Activated naive CD4-positive, alpha-beta T cell treated with anti-CD3 and anti-CD28 coated beads, Interleukin-2, amount 50 U/mL, for 72 hours (primary cell): ENCODE results near the gene EFNB1. TPM values are rescaled to one million over a fixed set of nuclear protein-coding genes. Genes with fewer than 3 reads are reported as not detected.

Source experiments
- ATAC-seq, 2 donors: fragments of 150-1000 bp; cut with Tn5 transposase; 2 replicates each; pipeline ENCODE4 v1.10.0; 2021; ENCODE audit warnings: mild to moderate bottlenecking in 2 of 2, moderate library complexity in 2 of 2
- DNase-seq, 2 donors: peaks; one replicate each; pipeline ENCODE4 v3.0.0; 2021 to 2022; ENCODE audit warnings: low spot score in 2 of 2
- H3K27ac Mint-ChIP-seq, 2 donors: one replicate each; pipeline ENCODE4 v1.8.0; 2022; ENCODE audit warnings: mild to moderate bottlenecking in 2 of 2, mixed read lengths in 2 of 2
- H3K36me3 Mint-ChIP-seq, 2 donors: one replicate each; pipeline ENCODE4 v1.8.0; 2022; ENCODE audit warnings: mixed read lengths in 2 of 2
- H3K9me3 Mint-ChIP-seq, 2 donors: one replicate each; pipeline ENCODE4 v1.8.0; 2022; ENCODE audit warnings: mixed read lengths in 2 of 2
- total RNA-seq, 2 donors: library from RNA; stranded (reverse); gene quantifications; one replicate each; pipeline ENCODE4 v1.2.3, GENCODE V29; 2022

EFNB1 gene
- total RNA-seq, 2 donors from 2014 or later = 2.0 to 3.3 TPM

DNA sequence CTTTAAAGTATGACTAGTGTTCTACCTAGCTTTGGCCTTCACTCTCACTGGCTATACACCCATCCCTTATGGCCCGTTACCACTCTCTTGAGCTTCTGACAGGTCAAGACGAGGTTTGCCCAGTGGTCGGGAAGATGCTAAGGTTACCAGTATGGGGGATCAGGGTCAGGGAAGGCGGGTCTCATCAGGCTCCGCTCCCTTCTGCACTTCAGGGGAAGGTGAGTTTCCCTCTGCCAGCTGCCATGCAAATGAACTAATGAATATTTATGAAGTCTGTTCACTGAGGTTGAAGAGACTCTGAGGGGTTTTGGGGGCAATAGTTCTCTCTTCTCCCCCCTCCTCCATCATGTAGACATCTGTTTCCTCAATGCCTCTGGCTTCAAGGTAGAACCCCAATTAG, 6.6 kb downstream of the EFNB1 start:
- H3K27ac Mint-ChIP-seq = no peak overlapping the region
- DNase-seq (no peak), ATAC-seq (no peak)
- H3K9me3 Mint-ChIP-seq = peaks cover 0 to 3% of the 10 kb centered on the region in 2 donors
- no peaks in the 10 kb centered on the region for H3K36me3 Mint-ChIP-seq

DNA sequence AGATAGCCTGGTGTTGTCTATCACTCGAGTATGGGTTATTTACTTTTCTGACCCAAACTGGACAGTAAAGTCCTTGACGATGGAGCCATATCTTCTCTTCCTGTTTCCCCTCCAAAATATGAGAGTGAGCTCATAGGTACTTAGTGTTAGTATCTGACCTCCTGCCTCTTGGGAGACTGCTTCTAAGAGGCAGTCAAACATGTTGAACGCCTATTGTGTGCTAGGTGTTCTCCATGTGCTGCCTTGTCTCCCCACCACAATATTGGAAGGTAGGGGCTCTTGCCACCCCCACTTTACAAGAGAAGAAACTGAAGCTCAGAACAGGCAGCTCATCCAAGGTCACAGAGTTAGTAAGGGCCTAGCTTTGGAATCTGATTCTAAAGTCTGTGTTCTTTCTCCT, 8.3 kb downstream of the EFNB1 start:
- Mint-ChIP-seq H3K36me3 (no peaks in the 10 kb centered on the region), H3K9me3 (peaks cover 0 to 3% of the 10 kb centered on the region in 2 donors), H3K27ac (no peak overlapping the region)
- DNase-seq (no peak), ATAC-seq (no peak)

DNA sequence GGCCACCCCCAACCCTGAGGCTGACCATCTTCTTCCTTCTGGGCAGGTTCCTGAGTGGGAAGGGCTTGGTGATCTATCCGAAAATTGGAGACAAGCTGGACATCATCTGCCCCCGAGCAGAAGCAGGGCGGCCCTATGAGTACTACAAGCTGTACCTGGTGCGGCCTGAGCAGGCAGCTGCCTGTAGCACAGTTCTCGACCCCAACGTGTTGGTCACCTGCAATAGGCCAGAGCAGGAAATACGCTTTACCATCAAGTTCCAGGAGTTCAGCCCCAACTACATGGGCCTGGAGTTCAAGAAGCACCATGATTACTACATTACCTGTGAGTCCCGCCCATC, 9.7 kb downstream of the EFNB1 start:
- no peak for DNase-seq
- Mint-ChIP-seq H3K27ac (peak overlapping the region in 1 of 2 donors; percentile 77), H3K9me3 (peaks cover 0 to 3% of the 10 kb centered on the region in 2 donors), H3K36me3 (no peaks in the 10 kb centered on the region)
- no peak for ATAC-seq

DNA sequence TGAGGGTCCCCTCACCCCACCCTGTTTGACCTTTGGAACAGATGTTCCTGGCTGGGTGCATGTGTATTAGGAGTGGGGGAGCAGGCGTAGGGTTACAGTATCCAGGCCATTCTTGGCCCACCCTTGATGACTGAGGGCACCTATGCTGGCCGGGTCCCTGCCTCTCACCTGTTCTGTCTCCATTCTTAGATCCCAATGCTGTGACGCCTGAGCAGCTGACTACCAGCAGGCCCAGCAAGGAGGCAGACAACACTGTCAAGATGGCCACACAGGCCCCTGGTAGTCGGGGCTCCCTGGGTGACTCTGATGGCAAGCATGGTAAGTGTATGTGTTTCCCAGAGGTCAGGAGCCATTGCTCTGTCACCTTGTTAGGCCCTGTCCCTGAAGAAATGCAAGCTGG, 10.9 kb downstream of the EFNB1 start:
- H3K36me3 Mint-ChIP-seq = no peaks in the 10 kb centered on the region
- no peak for ATAC-seq
- no peak for DNase-seq
- H3K9me3 Mint-ChIP-seq = peaks cover 0 to 3% of the 10 kb centered on the region in 2 donors
- no peak overlapping the region for H3K27ac Mint-ChIP-seq

DNA sequence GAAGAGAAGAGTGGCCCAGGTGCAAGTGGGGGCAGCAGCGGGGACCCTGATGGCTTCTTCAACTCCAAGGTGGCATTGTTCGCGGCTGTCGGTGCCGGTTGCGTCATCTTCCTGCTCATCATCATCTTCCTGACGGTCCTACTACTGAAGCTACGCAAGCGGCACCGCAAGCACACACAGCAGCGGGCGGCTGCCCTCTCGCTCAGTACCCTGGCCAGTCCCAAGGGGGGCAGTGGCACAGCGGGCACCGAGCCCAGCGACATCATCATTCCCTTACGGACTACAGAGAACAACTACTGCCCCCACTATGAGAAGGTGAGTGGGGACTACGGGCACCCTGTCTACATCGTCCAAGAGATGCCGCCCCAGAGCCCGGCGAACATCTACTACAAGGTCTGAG, 11.4 kb downstream of the EFNB1 start:
- H3K36me3 Mint-ChIP-seq = no peaks in the 10 kb centered on the region
- no peak overlapping the region for H3K27ac Mint-ChIP-seq
- DNase-seq (no peak), ATAC-seq (no peak)
- H3K9me3 Mint-ChIP-seq = peaks cover 0 to 3% of the 10 kb centered on the region in 2 donors

DNA sequence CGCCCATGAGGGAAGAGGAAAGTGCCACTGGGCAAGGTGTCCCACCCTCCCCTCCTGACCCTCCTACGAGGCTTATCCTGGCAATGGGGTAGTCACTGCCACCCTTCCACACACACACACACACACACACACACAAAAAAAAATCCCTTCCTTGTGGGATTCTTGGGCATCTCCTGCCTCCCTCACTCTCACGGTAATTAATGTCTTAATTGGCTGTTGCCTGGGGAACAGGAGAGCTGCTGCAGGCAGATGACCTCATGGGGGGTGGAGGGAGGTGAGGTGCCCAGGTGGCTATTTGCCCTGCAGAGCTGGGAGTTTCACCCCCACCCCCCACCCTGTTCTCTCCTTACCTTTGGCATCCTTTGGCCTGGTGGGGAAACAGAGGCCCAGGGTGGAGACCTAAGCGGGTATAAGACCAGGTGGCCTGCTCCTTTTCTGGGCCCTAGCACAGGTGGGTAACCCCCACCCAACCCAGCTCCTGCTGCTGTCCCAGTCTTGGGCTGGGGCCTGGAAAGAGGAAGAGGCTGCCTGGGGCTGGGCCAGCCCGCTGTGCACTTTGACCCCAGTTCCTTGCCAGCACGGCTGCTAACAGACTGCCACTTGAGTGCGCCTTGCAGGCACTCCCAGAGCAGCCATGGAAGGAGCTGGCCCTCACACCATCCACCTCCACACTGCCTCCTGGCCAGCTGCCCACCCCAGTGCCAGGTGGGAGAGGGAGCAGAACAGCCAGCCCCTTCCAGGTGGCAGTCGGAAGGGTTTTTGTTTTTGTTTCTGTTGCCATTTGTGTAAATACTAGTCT, 12.6 kb downstream of the EFNB1 start:
- DNase-seq = no peak
- no peak overlapping the region for H3K27ac Mint-ChIP-seq
- H3K9me3 Mint-ChIP-seq = peaks cover 0 to 3% of the 10 kb centered on the region in 2 donors
- ATAC-seq = no peak
- no peaks in the 10 kb centered on the region for H3K36me3 Mint-ChIP-seq

DNA sequence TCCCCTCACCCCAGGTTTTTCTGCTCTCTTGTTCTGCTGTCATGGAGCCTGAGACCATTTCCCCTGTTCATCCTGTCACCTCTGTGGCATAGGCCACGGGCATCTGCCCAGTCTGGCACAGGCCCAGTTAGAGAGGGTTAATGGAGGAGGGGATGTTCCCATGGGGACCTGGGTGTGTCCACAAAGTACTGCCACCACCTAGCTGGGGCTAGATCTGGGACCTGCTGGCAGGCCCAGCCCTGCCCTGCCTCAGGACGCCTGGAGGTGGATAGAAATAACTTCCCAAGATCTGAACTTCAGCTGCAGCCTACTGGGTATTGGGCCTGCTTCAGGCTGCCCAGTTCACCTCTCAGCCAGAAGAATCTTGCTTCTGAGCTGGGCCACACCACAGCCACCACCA, 13.5 kb downstream of the EFNB1 start:
- DNase-seq (no peak), ATAC-seq (no peak)
- Mint-ChIP-seq H3K27ac (no peak overlapping the region), H3K36me3 (no peaks in the 10 kb centered on the region), H3K9me3 (no peaks in the 10 kb centered on the region)

DNA sequence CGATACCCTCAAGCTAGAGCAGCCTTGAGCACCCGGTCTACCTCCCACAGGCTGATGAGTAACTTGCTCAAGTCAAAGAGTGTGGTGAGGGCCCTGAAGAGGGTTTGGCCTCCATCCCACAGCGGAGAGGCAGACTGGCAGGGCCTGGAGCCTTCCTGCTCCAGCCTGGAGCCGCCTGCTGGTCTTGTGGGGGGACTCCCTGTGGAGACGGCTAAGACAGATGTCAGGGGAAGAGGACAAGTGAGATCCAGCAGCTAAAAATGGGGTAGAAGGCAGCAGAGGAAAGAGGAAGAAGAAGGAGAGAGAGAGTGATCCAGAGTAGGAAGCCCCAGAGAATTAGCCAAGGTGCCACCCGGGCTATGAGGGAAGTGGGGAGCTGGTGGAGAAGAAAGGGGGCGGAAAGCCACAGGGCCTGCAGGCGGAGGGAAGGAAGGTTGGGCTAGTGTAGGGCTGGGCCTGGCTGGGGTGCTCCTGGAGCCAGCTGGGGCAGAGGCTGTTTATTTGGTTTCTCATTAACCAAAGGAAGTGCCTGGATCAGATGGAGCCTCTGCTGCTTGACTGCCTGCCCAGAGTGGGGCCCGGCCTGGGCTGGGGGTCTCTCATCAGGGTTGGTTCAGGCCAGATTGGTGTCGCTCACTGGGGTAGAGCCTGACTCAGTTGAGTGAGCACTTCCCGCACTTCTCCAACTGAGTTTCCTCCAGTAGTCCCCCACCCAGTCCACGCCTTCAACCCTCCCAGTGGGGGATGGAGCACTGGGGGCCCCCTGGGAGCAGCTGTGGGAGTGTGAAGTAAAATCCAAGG, 14.2 kb downstream of the EFNB1 start:
- DNase-seq = no peak
- Mint-ChIP-seq H3K36me3 (no peaks in the 10 kb centered on the region), H3K9me3 (no peaks in the 10 kb centered on the region), H3K27ac (no peak overlapping the region)
- ATAC-seq = no peak

DNA sequence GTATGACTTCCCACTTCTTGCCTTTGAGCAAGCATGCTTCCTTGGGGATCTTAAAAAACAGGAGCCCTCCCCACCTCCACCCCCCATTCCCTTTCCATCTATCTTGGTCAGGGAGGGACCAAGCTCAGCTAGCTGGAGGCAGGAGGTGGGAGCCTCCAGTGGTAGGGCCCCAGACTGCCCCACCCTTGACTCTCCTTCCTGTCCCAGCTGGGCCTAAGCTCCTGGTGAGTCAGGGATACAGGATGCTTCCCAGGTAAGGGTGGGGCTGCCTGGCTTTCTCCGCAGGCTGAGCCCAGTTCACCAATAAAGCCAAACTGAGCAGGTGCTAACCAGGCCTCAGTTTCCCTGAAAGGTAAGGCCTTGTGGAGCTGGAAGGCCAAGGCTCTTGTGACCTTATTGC, 15.2 kb downstream of the EFNB1 start:
- Mint-ChIP-seq H3K36me3 (no peaks in the 10 kb centered on the region), H3K27ac (no peak overlapping the region), H3K9me3 (no peaks in the 10 kb centered on the region)
- ATAC-seq (no peak), DNase-seq (no peak)

DNA sequence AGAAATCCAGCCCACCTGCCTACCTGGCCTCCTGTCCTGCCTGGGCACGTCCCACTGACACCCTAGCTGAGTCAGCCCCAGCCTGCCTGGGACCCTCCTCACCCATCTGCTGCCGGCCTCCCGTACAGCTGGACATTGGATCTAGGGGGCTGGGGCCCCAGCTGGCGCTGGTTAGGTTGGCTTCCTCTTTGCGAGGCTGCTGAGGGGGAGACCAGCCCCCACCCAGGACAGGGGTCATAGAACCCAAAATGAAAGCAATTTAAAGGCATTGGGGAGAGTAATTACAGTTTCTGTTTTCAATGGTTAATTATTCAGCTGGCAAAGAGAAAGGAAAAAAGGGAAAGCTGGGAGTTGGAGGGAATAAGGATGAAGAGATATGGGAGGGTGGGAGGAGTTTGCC, 15.8 kb downstream of the EFNB1 start:
- H3K9me3 Mint-ChIP-seq = no peaks in the 10 kb centered on the region
- H3K27ac Mint-ChIP-seq = no peak overlapping the region
- ATAC-seq (no peak), DNase-seq (no peak)
- no peaks in the 10 kb centered on the region for H3K36me3 Mint-ChIP-seq

DNA sequence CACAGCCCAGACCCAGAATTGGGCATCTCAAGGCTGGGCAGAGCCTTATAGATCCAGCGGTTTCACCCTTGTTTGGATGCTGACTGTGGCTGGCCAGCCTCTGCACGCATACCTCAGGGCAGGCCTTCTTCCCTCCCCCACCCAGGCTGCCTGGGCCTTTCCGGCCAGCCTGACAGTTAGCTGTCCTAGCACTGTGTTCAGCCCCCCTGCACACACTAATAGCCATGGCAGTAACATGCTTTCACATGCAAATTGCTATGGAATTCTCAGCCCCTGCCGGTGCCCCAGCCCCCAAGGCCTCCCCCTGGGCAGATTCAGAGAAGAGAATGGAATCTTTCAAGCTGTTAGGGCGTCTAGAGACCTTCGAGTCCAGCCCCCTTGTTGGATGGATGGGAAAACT, 17.7 kb downstream of the EFNB1 start:
- Mint-ChIP-seq H3K36me3 (no peaks in the 10 kb centered on the region), H3K27ac (no peak overlapping the region), H3K9me3 (no peaks in the 10 kb centered on the region)
- DNase-seq = no peak
- ATAC-seq = no peak

DNA sequence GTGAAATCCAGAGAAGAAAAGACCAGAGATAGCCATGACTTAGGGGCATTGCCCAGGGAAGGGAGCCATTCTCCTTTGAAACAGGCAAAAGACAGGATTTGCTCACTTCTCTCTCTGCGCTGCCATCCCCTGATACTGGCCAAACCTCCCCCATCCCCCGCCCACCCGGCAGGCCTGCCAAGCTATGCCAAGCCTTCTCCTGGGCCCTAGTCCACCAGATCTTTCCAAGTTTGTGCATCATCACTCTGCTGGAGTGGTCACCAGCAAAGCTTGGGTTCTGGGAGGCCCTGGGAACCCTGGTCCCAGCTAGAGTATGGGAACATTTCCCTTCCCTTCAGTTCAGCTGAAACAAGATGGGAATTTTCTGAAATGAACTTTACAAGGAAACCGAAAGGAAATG, 18.4 kb downstream of the EFNB1 start:
- no peaks in the 10 kb centered on the region for H3K9me3 Mint-ChIP-seq
- DNase-seq = no peak
- no peaks in the 10 kb centered on the region for H3K36me3 Mint-ChIP-seq
- no peak overlapping the region for H3K27ac Mint-ChIP-seq
- ATAC-seq = no peak

DNA sequence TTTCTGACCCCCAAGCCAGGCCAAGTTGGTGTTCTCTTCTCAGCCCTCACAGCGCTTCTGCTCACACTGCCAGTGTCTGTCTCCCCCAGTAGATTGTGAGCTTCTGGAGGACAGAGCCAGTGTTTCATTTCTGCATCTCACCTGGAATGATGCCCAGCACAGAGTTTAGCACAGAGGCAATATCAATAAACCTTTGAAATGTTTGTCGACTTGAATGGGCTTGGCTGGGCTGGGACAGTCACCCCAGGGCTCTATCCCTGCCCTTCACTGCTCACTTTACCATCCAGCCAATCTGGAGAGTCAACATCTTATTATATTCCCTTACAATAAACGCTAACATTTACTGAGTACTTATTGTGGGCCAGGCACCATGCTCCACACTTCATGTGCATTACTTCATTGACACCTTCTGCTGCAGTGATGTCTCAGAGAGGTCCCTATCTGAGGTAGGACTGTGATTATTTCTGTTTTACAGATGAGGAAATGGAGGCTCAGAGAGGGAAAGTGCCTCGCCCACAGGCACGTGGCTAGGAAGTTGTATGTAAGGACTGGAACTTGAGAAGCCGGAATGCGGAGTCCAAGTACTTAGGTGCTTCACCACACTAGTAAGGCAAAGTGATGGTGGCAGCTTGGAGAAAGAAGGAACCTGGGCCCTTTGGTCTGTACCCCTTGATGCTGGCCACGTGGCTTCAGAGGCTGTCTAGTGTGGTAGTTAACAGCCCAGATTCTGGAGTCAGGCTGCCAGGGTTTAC, 19.5 kb downstream of the EFNB1 start:
- ATAC-seq (no peak), DNase-seq (no peak)
- H3K27ac Mint-ChIP-seq = no peak overlapping the region
- no peaks in the 10 kb centered on the region for H3K9me3 Mint-ChIP-seq
- H3K36me3 Mint-ChIP-seq = no peaks in the 10 kb centered on the region

DNA sequence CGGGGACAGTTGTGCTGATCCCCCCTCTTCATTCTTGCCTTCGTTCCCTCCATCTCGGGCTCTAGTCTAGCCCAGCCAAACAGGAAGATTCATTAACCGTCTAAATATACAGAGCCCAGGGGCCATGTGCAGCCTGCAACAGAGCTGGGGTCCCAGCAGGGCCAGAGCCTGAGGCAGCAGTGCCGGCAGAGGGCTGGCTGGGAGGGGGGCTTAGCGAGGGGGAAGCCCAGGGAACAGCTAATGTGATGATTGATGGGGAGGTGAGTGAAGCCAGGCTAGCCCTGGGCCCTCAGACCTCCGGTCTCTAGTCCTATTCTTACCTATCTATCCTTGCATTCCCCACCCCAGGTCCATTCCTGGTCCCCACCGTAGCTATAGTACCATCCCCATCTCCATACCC, 22.3 kb downstream of the EFNB1 start:
- ATAC-seq (no peak), DNase-seq (no peak)
- Mint-ChIP-seq H3K9me3 (no peaks in the 10 kb centered on the region), H3K36me3 (no peaks in the 10 kb centered on the region), H3K27ac (no peak overlapping the region)

DNA sequence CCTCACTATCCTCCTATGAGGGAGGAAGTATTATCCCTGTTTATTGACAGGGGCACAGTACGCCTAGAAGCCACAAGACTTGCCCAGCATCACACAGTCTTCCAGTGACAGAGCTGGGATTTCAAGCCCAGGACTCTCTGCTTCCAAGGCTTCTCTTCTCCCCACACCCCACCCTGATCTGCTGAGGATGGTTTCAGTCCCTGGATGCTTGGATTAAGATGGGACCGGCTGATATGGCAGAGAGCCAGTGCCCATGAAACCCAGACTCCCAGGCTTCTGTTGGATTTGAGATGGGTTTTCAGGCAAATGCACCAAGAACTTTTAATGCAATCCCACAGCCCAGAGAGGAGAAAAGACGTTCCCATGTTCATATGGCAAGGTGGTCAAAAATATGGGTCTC, 23.2 kb downstream of the EFNB1 start:
- Mint-ChIP-seq H3K27ac (no peak overlapping the region), H3K9me3 (no peaks in the 10 kb centered on the region), H3K36me3 (no peaks in the 10 kb centered on the region)
- DNase-seq = no peak
- ATAC-seq = no peak

DNA sequence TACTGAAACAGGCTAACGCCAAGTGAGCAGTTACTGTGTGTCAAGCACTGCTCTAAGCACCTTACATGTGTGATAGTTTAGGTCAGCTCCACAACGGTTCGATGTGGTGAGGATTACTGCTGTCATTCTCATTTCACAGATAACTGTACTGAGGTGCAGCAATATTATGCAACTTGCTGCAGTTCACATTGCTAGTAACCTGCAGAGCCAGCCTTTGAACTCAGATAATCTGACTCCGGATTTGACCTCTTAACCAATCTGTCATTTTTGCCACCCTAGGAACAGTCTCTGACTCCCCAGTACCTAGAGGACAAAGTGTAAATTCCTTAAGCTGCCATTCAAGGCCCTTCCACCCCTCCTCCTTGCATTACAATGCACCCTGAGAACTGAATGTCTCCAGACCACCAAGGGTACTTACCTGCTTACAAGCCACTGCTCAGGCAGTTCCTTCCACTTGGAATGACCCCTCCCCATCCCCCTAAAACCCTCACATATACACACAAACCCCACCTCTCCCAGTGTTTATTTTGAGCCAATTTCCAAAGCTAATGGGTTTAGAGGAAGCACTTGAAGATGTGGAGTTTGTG, 24.9 kb downstream of the EFNB1 start:
- Mint-ChIP-seq H3K9me3 (no peaks in the 10 kb centered on the region), H3K36me3 (no peaks in the 10 kb centered on the region), H3K27ac (no peak overlapping the region)
- ATAC-seq (no peak), DNase-seq (no peak)

DNA sequence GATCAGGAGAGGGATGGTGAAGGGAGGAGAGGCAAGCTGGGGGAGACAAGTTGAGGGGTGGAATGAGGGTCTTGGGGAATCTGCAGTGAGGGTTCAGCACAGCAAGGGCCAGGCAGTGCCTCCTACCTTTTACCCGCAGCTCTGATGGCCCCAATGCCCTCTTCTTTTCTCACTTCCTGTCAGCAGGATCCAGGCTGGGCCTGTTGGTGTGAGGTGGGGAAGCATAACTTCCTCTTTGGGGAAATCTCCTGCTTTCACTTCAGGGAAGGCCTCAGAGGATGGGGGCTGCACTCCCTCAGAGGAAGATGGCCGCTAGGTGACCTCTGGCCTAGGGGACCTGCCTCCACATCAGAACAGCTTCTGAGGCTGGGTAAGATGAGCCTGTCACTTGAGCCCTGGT, 36.5 kb downstream of the EFNB1 start:
- DNase-seq (no peak), ATAC-seq (no peak)
- Mint-ChIP-seq H3K9me3 (no peaks in the 10 kb centered on the region), H3K36me3 (no peaks in the 10 kb centered on the region), H3K27ac (no peak overlapping the region)
